ENCODE measurements around the gene MGAT1.

- TF ChIP-seq POLR2AphosphoS5 (IDR thresholded peaks at IDR 0.05; ENCODE audit: low read depth, low read length) (no peak), POLR2A (IDR thresholded peaks at IDR 0.05; ENCODE audit: low read depth, low read length) (no peak), TAF1 (IDR thresholded peaks at IDR 0.05; ENCODE audit: borderline replicate concordance, low read depth, low read length) (no peak)
These were observed 22.5 kb downstream of the MGAT1 start for GRCh38 chr5:180779985-180780610.

All from GM12892 (cell line).